ENCODE results near the gene FBXL14. TPM values are rescaled to one million over a fixed set of nuclear protein-coding genes. Genes with fewer than 3 reads are reported as not detected.

FBXL14 gene
- polyA plus RNA-seq, 3 donors: 6.2 to 9.8 (median 7.2) TPM

- Histone ChIP-seq H3K27ac (ENCODE audit: low read depth in 1 of 2, low read length in 2 of 2) (no peak overlapping the region), H3K36me3 (replicated peaks in 1 of 2; ENCODE audit: control insufficient read depth in 1 of 2, insufficient read depth in 2 of 2, low read length in 2 of 2) (no peaks in the 10 kb centered on the region), H2AFZ (ENCODE audit: insufficient read depth, low read depth, low read length, poor library complexity, severe bottlenecking) (no peak overlapping the region), H3K4me1 (ENCODE audit: control insufficient read depth in 1 of 2, insufficient read depth in 2 of 2, low read length in 2 of 2) (no peaks in the 10 kb centered on the region), H3K27me3 (ENCODE audit: control insufficient read depth in 2 of 2, insufficient read depth in 2 of 2, low read length in 2 of 2) (peaks cover 6 to 17% of the 10 kb centered on the region in 2 donors), H3K79me2 (ENCODE audit: insufficient read depth, low read length) (no peaks in the 10 kb centered on the region), H4K20me1 (ENCODE audit: insufficient read depth, low read length) (no peaks in the 10 kb centered on the region), H3K4me2 (replicated peaks; ENCODE audit: extremely low read depth, low read length, poor library complexity, severe bottlenecking) (no peak overlapping the region), H3K9ac (ENCODE audit: insufficient read depth, low read length, poor library complexity, severe bottlenecking) (no peak overlapping the region), H3K9me3 (replicated peaks in 1 of 2; ENCODE audit: control insufficient read depth in 1 of 2, insufficient read depth in 1 of 2, low read length in 2 of 2) (peaks cover 4 to 9% of the 10 kb centered on the region in 2 donors), H3K4me3 (replicated peaks in 1 of 3; ENCODE audit: low read depth in 2 of 3, low read length in 3 of 3) (no peak overlapping the region)
- Mint-ChIP-seq H3K27ac (no peak overlapping the region), H3K4me1 (no peaks in the 10 kb centered on the region), H3K36me3 (no peaks in the 10 kb centered on the region), H3K27me3 (ENCODE audit: low read depth in 3 of 3) (peaks cover 27 to 52% (median 38%) of the 10 kb centered on the region in 3 donors), H3K9me3 (peaks cover 0 to 12% (median 10%) of the 10 kb centered on the region in 7 donors), H3K4me3 (peak overlapping the region in 1 of 2 donors; percentile 78)
- intact Hi-C loops (cut with micrococcal nuclease): no loop called here
- 76% methylated on average over 27 of the region's 29 CpGs for WGBS (ENCODE audit: insufficient coverage)
- TF ChIP-seq, protein P1, sequence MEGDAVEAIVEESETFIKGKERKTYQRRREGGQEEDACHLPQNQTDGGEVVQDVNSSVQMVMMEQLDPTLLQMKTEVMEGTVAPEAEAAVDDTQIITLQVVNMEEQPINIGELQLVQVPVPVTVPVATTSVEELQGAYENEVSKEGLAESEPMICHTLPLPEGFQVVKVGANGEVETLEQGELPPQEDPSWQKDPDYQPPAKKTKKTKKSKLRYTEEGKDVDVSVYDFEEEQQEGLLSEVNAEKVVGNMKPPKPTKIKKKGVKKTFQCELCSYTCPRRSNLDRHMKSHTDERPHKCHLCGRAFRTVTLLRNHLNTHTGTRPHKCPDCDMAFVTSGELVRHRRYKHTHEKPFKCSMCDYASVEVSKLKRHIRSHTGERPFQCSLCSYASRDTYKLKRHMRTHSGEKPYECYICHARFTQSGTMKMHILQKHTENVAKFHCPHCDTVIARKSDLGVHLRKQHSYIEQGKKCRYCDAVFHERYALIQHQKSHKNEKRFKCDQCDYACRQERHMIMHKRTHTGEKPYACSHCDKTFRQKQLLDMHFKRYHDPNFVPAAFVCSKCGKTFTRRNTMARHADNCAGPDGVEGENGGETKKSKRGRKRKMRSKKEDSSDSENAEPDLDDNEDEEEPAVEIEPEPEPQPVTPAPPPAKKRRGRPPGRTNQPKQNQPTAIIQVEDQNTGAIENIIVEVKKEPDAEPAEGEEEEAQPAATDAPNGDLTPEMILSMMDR (IDR thresholded peaks at IDR 0.05): no peak
- DNase-seq: no peak
These were observed 75.5 kb downstream of the FBXL14 start for GRCh38 chr12:1518591-1519516.

- Histone ChIP-seq H3K36me3 (replicated peaks in 1 of 2; ENCODE audit: control insufficient read depth in 1 of 2, insufficient read depth in 2 of 2, low read length in 2 of 2) (no peaks in the 10 kb centered on the region), H3K27ac (ENCODE audit: low read depth in 1 of 2, low read length in 2 of 2) (no peak overlapping the region), H2AFZ (ENCODE audit: insufficient read depth, low read depth, low read length, poor library complexity, severe bottlenecking) (no peak overlapping the region), H3K79me2 (ENCODE audit: insufficient read depth, low read length) (no peaks in the 10 kb centered on the region), H3K9me3 (replicated peaks in 1 of 2; ENCODE audit: control insufficient read depth in 1 of 2, insufficient read depth in 1 of 2, low read length in 2 of 2) (peaks cover 4 to 9% of the 10 kb centered on the region in 2 donors), H3K27me3 (ENCODE audit: control insufficient read depth in 2 of 2, insufficient read depth in 2 of 2, low read length in 2 of 2) (peaks cover 6 to 8% of the 10 kb centered on the region in 2 donors), H3K4me1 (ENCODE audit: control insufficient read depth in 1 of 2, insufficient read depth in 2 of 2, low read length in 2 of 2) (no peaks in the 10 kb centered on the region), H3K9ac (ENCODE audit: insufficient read depth, low read length, poor library complexity, severe bottlenecking) (no peak overlapping the region), H3K4me2 (replicated peaks; ENCODE audit: extremely low read depth, low read length, poor library complexity, severe bottlenecking) (no peak overlapping the region), H3K4me3 (replicated peaks in 1 of 3; ENCODE audit: low read depth in 2 of 3, low read length in 3 of 3) (no peak overlapping the region), H4K20me1 (ENCODE audit: insufficient read depth, low read length) (no peaks in the 10 kb centered on the region)
- peaks cover 0 to 14% (median 10%) of the 10 kb centered on the region in 7 donors for H3K9me3 Mint-ChIP-seq
- H3K4me1 Mint-ChIP-seq: no peaks in the 10 kb centered on the region
- DNase-seq: no peak
- no peak overlapping the region for H3K27ac Mint-ChIP-seq
- H3K4me3 Mint-ChIP-seq: no peak overlapping the region
- intact Hi-C loops (cut with micrococcal nuclease): no loop called here
- no peaks in the 10 kb centered on the region for H3K36me3 Mint-ChIP-seq
- peaks cover 27 to 49% (median 33%) of the 10 kb centered on the region in 3 donors for H3K27me3 Mint-ChIP-seq (ENCODE audit: low read depth in 3 of 3)
- 100% methylated on average over 2 of the region's 8 CpGs for WGBS (ENCODE audit: insufficient coverage)
- TF ChIP-seq, protein P1 (IDR thresholded peaks at IDR 0.05): no peak
These were observed 76.5 kb downstream of the FBXL14 start for GRCh38 chr12:1517734-1518525.

All from CD14-positive monocyte (primary cell).